Tibial nerve (tissue), 4 donors: ENCODE results near the gene RNF181. TPM values are rescaled to one million over a fixed set of nuclear protein-coding genes. Genes with fewer than 3 reads are reported as not detected.

Experiments used
- DNase-seq, 2 donors: peaks; one replicate each; pipeline ENCODE4 v3.0.0-alpha.2; 2019; ENCODE audit warnings: low spot score in 2 of 2
- H3K27ac ChIP-seq, 4 donors: fragments of 200-600 bp; sonication (generic) in 3 of 4; one replicate each; pipeline ENCODE4 v1.5.1; 2017 to 2019; ENCODE audit warnings: mild to moderate bottlenecking in 1 of 4
- H3K27me3 ChIP-seq, 2 donors: fragments of 200-600 bp; sonication (generic) in 1 of 2; one replicate each; pipeline versions ENCODE4 v1.5.1 to v1.6.0; 2017 to 2019
- H3K36me3 ChIP-seq, 3 donors: fragments of 200-600 bp; sonication (generic); one replicate each; pipeline ENCODE4 v1.5.1; 2018 to 2019
- H3K4me1 ChIP-seq, 4 donors: fragments of 200-600 bp; sonication (generic) in 3 of 4; one replicate each; pipeline ENCODE4 v1.5.1; 2017 to 2019
- H3K4me3 ChIP-seq, 4 donors: fragments of 200-600 bp; sonication (generic) in 3 of 4; one replicate each; pipeline ENCODE4 v1.5.1; 2017 to 2019; ENCODE audit warnings: mild to moderate bottlenecking in 1 of 4, moderate library complexity in 1 of 4
- H3K9me3 ChIP-seq, 4 donors: fragments of 200-600 bp; sonication (generic) in 3 of 4; one replicate each; pipeline ENCODE4 v1.5.1; 2017 to 2019
- CTCF ChIP-seq, 5 experiments: fragments of 200-600 bp in 3 of 5; fragments of 450-650 bp in 2 of 5; sonication (generic) in 3 of 5; IDR thresholded peaks; one replicate each; pipeline ENCODE4 v1.5.1; 2016 to 2019; ENCODE audit warnings: antibody characterized with exemption in 5 of 5, mild to moderate bottlenecking in 3 of 5, moderate library complexity in 2 of 5
- EP300 ChIP-seq, 2 donors: sonication (generic); formaldehyde crosslinking; IDR thresholded peaks; one replicate each; pipeline ENCODE4 v1.6.1; 2017; ENCODE audit warnings: antibody characterized with exemption in 2 of 2, mild to moderate bottlenecking in 1 of 2
- POLR2A ChIP-seq, 2 donors: fragments of 450-650 bp; IDR thresholded peaks; one replicate each; pipeline ENCODE4 v1.6.1; 2017; ENCODE audit warnings: antibody characterized with exemption in 2 of 2, mild to moderate bottlenecking in 2 of 2, moderate library complexity in 2 of 2
- WGBS, 2 donors: methylation state at CpG; one replicate each; pipeline ENCODE4 v1.1.5; 2018; 5-methylcytosine and 5-hydroxymethylcytosine counted together
- total RNA-seq, 4 donors: library from RNA; depleted of rRNA; stranded (reverse); fragments of >200 nt; gene quantifications; one replicate each; pipeline ENCODE4 v1.1.0, GENCODE V29; 2016

RNF181 gene
- total RNA-seq, 4 donors from 2014 or later: 117 to 212 (median 162) TPM

DNA sequence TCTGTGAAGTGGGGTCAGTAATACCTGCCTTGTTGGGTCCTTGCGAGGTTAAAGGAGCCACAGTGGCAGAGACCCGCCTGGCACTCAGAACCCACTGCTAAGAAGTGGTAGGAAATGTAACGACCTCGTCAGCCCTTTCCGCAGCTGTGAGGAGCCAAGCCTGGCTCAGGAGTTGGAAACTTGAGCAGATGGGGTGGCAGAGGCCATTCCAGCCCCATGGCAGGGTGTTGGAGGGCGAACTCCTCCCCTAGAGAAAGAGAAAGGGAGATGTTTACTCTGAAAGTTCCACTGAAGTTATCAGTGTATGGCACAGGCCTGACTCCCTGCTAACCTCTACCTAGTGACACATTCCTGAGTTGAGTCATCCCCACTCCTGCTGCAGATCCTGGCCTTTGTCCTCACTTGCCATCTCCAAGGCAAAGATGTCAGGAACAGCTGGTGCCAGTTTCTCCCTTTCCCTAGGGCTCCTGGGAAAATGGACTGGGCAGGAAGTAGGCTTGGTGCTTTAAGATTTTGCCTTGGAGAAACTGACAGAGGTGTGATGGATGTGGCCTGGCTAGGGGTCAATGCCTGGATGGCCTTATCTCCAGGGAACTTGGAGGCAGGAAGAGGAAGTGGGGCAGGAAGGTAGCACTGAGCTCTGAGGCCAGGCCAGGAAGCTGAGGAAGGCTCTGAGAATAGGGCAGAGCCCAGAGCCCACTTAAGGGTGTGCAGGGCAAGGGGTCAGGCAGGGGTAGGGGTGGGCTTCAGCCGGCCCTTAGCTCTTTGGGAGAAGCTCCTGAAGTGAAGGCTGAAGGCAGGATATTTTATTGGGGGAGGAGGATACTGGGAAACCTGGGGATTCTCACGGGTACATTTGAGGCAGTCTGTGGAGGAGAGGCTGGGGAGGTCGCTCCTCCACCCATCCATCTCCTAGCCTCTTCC, 10.4 kb upstream of the RNF181 start:
- peak overlapping the region; percentile 32 to 95 (median 92) for H3K27ac ChIP-seq
- H3K27me3 ChIP-seq: no peaks in the 10 kb centered on the region
- 31% methylated on average over 9 of the region's 9 CpGs for WGBS, 2 donors
- no peak for TF ChIP-seq EP300 (IDR thresholded peaks at IDR 0.05)
- no peak for TF ChIP-seq CTCF (IDR thresholded peaks at IDR 0.05)
- TF ChIP-seq POLR2A (IDR thresholded peaks at IDR 0.05): no peak
- peaks cover 0 to 72% (median 51%) of the 10 kb centered on the region in 4 donors for H3K4me1 ChIP-seq
- H3K4me3 ChIP-seq: peak overlapping the region; percentile 49 to 87 (median 57)
- no peak for DNase-seq
- no peaks in the 10 kb centered on the region for H3K36me3 ChIP-seq
- H3K9me3 ChIP-seq: no peaks in the 10 kb centered on the region

DNA sequence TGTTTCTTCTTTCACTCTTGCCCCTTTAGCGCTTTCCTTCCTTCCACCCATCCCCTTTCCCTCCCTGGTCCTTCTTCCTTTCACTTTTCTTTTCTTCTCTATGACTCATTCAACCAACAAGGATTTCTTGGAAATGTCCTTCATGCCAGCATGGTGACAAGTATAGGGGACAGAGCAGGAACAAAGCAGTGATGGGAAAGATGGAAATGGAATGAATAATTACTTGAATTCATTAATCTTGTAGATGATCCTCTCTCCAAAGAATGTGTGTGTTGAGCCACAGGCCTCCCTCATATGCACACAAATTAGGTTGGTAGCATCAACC, 9.8 kb upstream of the RNF181 start:
- Histone ChIP-seq H3K36me3 (no peaks in the 10 kb centered on the region), H3K4me3 (peak overlapping the region in 2 of 4 donors; percentile 58 to 87), H3K4me1 (peaks cover 0 to 76% (median 56%) of the 10 kb centered on the region in 4 donors), H3K9me3 (no peaks in the 10 kb centered on the region), H3K27me3 (no peaks in the 10 kb centered on the region), H3K27ac (peak overlapping the region; percentile 32 to 95 (median 92))
- TF ChIP-seq EP300 (IDR thresholded peaks at IDR 0.05): peak in 1 of 2 donors; percentile 44
- TF ChIP-seq CTCF (IDR thresholded peaks at IDR 0.05): no peak
- DNase-seq: no peak
- 26 to 33% methylated on average over 1 of the region's 1 CpG for WGBS, 2 donors

GRCh38 chr2:85588236-85588635, 7.3 kb upstream of the RNF181 start:
- 75 to 82% methylated on average over 4 of the region's 4 CpGs for WGBS, 2 donors
- Histone ChIP-seq H3K36me3 (no peaks in the 10 kb centered on the region), H3K27me3 (no peaks in the 10 kb centered on the region), H3K27ac (peak overlapping the region in 3 of 4 donors; percentile 74 to 95 (median 93)), H3K4me1 (peaks cover 0 to 90% (median 72%) of the 10 kb centered on the region in 4 donors), H3K4me3 (no peak overlapping the region), H3K9me3 (no peaks in the 10 kb centered on the region)
- DNase-seq: no peak
- TF ChIP-seq EP300 (IDR thresholded peaks at IDR 0.05): no peak
- no peak for TF ChIP-seq CTCF (IDR thresholded peaks at IDR 0.05)
- TF ChIP-seq POLR2A (IDR thresholded peaks at IDR 0.05): no peak

GRCh38 chr2:85588645-85589044, 6.9 kb upstream of the RNF181 start:
- Histone ChIP-seq H3K4me1 (peaks cover 0 to 89% (median 71%) of the 10 kb centered on the region in 4 donors), H3K9me3 (no peaks in the 10 kb centered on the region), H3K27ac (peak overlapping the region in 3 of 4 donors; percentile 74 to 95 (median 93)), H3K27me3 (no peaks in the 10 kb centered on the region), H3K4me3 (no peak overlapping the region), H3K36me3 (no peaks in the 10 kb centered on the region)
- 78 to 81% methylated on average over 4 of the region's 4 CpGs for WGBS, 2 donors
- DNase-seq: no peak
- no peak for TF ChIP-seq CTCF (IDR thresholded peaks at IDR 0.05)
- no peak for TF ChIP-seq EP300 (IDR thresholded peaks at IDR 0.05)
- no peak for TF ChIP-seq POLR2A (IDR thresholded peaks at IDR 0.05)

DNA sequence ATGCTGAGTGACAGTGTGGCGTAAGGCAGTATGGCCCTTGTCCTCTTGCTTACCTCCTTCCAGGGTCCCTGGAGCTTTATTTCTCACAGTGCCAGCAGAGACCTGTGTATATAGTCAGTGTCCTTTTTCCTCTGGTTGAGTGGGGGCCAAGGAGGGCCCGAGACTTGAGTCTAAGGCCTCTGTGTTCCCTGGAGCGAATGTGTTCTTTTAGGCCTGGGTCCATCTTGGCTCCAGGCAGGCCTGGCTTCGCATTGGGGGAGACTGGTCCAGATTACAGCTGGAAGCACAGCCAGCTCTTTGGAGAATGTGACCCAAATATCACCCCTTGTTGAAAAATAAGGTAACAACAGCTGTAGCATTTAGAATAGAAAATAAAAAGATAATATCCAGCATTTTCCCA, 6.4 kb upstream of the RNF181 start:
- Histone ChIP-seq H3K9me3 (no peaks in the 10 kb centered on the region), H3K27ac (peak overlapping the region in 3 of 4 donors; percentile 74 to 95 (median 93)), H3K36me3 (no peaks in the 10 kb centered on the region), H3K4me3 (no peak overlapping the region), H3K27me3 (no peaks in the 10 kb centered on the region), H3K4me1 (peaks cover 0 to 90% (median 68%) of the 10 kb centered on the region in 4 donors)
- no peak for DNase-seq
- no peak for TF ChIP-seq EP300 (IDR thresholded peaks at IDR 0.05)
- no peak for TF ChIP-seq CTCF (IDR thresholded peaks at IDR 0.05)
- no peak for TF ChIP-seq POLR2A (IDR thresholded peaks at IDR 0.05)
- 70 to 79% methylated on average over 4 of the region's 4 CpGs for WGBS, 2 donors
